WI38 (cell line): ENCODE measurements around the gene SMAD3.

Experiments
- H3K4me3 ChIP-seq: 2 replicates; pipeline ENCODE4 v1.5.1; 2011; ENCODE audit warnings: low read depth, mild to moderate bottlenecking, control low read depth, low read length
- TF ChIP-seq, protein P1 (sequence below): IDR thresholded peaks from 2 replicates; pipeline ENCODE4 v1.5.1; 2012; ENCODE audit warnings: low read depth, mild to moderate bottlenecking, control low read depth, low read length

The SMAD3 gene

DNA sequence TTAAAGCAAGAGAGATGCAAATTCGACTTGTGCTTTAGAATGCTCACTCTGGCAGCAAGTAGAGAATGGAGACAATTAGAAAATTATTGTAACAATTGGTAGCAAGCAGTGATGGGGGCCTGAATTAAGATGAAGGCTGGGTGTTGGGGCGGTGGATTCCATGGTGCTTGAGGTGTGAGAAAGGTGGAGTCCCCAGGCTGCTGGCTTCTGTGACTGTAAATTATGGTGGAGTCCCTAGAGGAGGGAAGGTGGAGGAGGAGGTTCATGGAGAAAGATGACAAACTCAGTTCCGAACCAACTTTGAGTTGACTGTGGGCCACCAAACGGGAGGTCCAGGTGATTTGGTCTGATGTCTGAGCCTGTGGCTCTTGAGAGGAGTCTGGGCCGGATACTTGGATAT lies 10.7 kb upstream of the SMAD3 start:
- no peak overlapping the region for H3K4me3 ChIP-seq
- TF ChIP-seq, protein P1, sequence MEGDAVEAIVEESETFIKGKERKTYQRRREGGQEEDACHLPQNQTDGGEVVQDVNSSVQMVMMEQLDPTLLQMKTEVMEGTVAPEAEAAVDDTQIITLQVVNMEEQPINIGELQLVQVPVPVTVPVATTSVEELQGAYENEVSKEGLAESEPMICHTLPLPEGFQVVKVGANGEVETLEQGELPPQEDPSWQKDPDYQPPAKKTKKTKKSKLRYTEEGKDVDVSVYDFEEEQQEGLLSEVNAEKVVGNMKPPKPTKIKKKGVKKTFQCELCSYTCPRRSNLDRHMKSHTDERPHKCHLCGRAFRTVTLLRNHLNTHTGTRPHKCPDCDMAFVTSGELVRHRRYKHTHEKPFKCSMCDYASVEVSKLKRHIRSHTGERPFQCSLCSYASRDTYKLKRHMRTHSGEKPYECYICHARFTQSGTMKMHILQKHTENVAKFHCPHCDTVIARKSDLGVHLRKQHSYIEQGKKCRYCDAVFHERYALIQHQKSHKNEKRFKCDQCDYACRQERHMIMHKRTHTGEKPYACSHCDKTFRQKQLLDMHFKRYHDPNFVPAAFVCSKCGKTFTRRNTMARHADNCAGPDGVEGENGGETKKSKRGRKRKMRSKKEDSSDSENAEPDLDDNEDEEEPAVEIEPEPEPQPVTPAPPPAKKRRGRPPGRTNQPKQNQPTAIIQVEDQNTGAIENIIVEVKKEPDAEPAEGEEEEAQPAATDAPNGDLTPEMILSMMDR = no peak

DNA sequence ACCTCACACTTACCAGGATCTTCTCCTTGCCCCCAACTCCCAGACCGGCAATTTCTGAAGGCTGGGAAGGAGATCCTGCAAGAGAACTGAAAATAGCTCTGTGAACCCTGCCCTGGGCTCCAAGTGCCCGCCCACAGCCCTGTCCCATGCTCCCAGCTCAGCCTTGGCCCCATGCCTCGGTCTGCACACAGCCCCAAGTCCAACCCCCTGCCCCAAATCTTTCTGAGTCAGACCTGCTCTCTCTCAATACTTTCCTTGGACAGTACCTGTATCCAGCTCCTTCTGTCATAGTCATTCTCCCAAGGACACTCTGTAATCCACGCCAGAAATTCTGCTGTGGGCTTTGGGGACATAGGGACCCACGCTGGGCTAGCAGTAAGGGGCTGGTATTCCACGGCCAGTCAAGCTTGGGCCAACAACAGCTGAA lies 6.3 kb upstream of the SMAD3 start:
- no peak overlapping the region for H3K4me3 ChIP-seq
- TF ChIP-seq, protein P1 = no peak

DNA sequence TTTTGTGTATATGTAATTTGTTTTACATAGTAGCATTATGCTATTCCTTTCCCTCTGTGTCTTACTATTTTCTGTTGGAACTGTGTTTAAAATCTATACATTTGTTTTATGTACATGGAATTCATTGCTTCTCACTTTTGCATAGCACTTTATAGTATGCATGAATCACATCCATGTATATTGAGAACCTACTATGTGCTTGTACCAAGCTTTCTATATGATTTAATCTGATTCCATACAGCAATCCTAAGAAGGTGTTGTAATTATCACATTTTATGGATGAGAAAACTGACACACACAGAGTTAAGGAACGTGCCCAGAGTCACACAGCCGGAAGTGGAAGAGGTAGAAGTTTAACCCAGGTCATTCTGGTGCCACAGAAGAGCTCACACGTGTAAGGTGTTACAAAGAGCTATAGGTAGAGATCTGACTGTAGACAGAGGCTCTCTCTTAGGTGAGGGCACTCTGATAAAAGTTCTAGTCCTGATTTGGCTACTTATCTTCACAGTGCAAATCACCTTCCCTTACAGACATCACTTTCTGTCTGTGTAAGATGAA lies 3.5 kb upstream of the SMAD3 start:
- no peak overlapping the region for H3K4me3 ChIP-seq
- TF ChIP-seq, protein P1 = no peak

DNA sequence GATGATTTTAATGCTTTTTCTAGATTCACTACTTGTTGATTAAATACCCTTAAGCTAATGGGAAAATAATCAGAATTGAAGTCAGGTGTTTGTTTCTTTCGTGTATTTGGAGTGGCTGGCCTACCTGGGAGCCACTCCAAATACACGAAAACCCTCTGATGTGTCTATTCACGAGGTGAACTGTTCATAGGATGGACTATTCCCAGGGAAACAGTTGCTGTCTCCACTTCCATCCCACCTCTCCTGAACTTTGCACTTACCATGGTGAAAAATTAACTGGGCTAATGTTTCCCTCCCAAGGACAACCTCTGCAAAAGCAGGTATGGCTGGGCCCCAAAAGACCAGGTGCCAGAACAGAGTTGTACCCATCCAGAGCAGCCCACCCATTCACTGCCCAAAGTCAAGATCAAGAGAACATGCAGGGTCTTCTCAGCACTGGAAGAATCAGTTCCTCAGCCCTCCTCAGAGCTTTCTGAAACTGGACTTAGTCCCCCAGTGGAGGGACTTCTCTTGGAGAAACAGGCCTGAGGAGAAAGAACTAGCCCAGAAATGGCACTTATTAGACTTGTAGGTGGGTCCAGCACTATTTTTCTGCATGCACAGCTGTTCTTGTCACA lies 2.9 kb upstream of the SMAD3 start:
- TF ChIP-seq, protein P1 = no peak

DNA sequence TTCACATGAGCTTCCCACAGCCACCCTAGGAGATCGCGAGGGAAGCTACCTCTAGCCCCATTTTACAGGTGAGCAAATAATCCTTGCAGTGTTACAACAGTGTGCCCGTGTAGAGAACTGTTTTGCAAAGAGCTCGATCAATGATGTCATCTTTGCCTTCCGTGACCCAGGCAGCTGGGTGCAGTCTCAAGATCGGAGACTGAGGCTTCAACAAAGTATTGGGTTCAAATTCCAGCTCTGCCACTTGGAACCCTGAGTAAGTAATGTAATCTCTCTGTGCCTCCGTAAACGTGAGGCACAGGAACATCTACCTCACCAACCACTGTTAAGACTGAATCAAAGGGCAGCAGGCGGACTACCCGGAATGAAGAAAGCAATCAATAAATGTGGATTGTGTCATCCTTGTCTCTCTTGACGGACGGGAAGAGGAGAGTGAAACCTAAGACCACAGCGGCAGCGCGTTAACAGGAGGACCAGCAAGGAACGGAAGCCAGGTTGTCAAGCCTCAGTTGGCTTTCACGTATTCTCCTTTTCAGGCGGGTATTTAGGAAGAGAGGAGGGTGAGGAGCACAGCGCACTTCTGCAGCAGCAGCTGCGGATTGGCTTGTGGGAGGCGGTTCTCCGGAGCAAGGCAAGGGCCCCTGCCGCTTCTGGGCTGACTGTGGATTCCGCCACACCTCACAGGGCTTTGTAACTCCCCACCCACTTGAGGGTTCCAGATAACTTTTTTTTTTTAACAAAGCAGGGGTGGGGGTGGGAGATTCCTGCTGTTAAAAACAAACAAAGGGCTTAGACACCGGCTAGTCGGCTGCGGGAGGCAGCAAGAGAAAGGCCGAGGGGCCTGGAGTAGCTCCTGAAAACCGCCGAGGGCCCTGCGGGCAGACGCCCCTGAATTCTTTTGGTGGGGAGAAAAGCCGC lies 1.5 kb upstream of the SMAD3 start:
- TF ChIP-seq, protein P1 = no peak
- no peak overlapping the region; the same call in 1 of the 2 replicates for H3K4me3 ChIP-seq

More for the DNA sequence above, 2.9 kb upstream of the SMAD3 start:
- no peak overlapping the region for H3K4me3 ChIP-seq

DNA sequence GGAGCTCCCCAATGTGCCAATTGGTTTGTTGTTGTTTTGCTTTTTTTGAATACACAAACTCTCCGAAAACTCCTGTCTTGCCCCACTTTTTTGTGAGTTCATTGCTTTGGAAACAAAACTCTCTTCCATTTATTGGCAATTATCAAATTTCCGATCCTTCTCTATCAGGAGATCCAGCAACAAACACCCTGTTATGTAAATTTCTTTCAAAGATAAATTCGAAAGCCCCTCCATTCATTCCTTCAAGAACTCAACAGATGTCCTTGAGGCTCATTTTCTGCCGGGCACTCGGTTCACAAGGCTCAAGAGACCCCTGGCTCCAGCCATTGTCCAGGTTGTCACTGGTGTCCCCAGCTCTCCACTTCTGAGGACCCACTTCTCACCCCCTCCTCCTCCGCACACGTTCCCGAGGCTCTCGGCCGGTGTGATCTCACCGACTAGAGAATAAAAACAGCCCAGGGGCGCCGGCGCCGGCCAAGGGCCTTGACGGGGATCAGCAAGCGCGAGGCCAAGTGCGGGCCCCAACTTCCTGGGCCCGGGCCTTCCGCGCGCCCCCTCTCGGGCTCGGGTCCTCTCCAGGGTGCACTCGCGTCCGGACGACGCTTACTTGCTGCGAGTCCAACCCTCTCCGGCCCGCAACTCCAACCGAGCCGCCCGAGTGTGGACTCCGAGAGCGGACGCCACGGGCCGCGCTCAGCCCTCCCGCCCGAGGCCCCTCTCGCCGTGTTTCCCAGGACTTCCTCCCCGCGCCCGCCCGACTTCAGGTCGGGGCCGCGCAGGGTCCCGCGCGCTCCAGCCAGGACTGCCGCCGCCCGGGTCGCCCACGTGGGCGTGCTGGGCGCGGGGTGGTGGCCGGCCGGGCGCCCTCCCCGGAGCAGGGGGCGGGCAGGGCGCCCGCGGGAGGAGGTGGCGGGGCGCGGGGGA lies 533 bp upstream of the SMAD3 start:
- H3K4me3 ChIP-seq = peak overlapping the region; percentile 57
- TF ChIP-seq, protein P1 = 0 out of 2 replicates have a peak, but pooled peaks have one; percentile 20
